Vagina (tissue), 2 donors: Measurements from ENCODE around the gene IVD. TPM values are rescaled to one million over a fixed set of nuclear protein-coding genes. Genes with fewer than 3 reads are reported as not detected.

Experiments used
- DNase-seq, 2 donors: peaks; one replicate each; pipeline ENCODE4 v3.0.0-alpha.2; 2017; ENCODE audit errors: extremely low spot score in 2 of 2
- H3K27ac ChIP-seq: fragments of 200-600 bp; sonication (generic); one replicate; pipeline ENCODE4 v1.5.1; 2019
- H3K27me3 ChIP-seq: fragments of 200-600 bp; sonication (generic); one replicate; pipeline ENCODE4 v1.5.1; 2019
- H3K36me3 ChIP-seq, 2 donors: fragments of 200-600 bp; sonication (generic); one replicate each; pipeline ENCODE4 v1.5.1; 2017 to 2019
- H3K4me1 ChIP-seq: fragments of 200-600 bp; sonication (generic); one replicate; pipeline ENCODE4 v1.5.1; 2019
- H3K4me3 ChIP-seq, 2 donors: fragments of 200-600 bp; sonication (generic); 1 replicate in 1 of 2; 2 replicates in 1 of 2; pipeline ENCODE4 v1.5.1; 2016 to 2019
- H3K9me3 ChIP-seq: fragments of 200-600 bp; sonication (generic); one replicate; pipeline ENCODE4 v1.5.1; 2019
- POLR2A ChIP-seq, 2 donors: fragments of 450-650 bp; IDR thresholded peaks; one replicate each; pipeline ENCODE4 v1.6.1; 2017; ENCODE audit warnings: antibody characterized with exemption in 2 of 2, mild to moderate bottlenecking in 2 of 2, moderate library complexity in 2 of 2
- POLR2AphosphoS5 ChIP-seq, 2 donors: sonication (generic); formaldehyde crosslinking; IDR thresholded peaks; one replicate each; pipeline ENCODE4 v1.9.0; 2017; ENCODE audit warnings: antibody characterized with exemption in 2 of 2, mild to moderate bottlenecking in 2 of 2, low read depth in 1 of 2; ENCODE audit not compliant: insufficient read depth in 1 of 2
- intact Hi-C: fragments of 100-400 bp; cut with DNase I; formaldehyde crosslinking; loops from one replicate; pipeline ENCODE4 v1.15.1; 2023
- total RNA-seq: library from RNA; depleted of rRNA; stranded (reverse); fragments of >200 nt; gene quantifications from one replicate; pipeline ENCODE4 v1.2.3, GENCODE V29; 2016
- TF ChIP-seq, protein P1 (sequence below), 3 experiments: fragments of 450-650 bp in 2 of 3; fragments of 200-600 bp in 1 of 3; sonication (generic) in 1 of 3; IDR thresholded peaks; one replicate each; pipeline ENCODE4 v1.5.1; 2017 to 2019; ENCODE audit warnings: antibody characterized with exemption in 3 of 3, mild to moderate bottlenecking in 2 of 3, moderate library complexity in 2 of 3

Gene IVD
- total RNA-seq, 1 donor from 2014 or later, result 30.4 TPM

DNA sequence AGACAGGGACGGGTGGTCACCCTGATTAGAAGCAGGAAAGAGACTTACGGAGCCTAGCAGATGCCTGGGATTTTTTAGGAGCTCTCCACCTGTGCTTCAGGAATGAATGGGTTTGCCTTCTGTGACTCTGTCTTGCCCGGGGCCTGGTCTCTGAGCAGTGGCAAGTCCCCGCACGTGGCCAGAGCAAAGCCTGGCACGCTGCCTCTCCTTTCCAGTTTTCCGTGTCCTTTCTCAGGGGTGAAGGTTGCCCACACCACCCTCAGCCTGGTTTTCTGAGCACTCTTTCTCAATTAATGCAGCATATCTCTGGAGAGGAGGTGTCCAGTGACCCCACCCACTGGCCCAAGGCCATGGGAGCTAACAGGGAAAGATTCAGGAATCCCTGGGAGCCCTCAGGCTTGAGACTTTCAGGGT, 50.7 kb downstream of the IVD start:
- H3K4me1 ChIP-seq, result peaks cover 61% of the 10 kb centered on the region

DNA sequence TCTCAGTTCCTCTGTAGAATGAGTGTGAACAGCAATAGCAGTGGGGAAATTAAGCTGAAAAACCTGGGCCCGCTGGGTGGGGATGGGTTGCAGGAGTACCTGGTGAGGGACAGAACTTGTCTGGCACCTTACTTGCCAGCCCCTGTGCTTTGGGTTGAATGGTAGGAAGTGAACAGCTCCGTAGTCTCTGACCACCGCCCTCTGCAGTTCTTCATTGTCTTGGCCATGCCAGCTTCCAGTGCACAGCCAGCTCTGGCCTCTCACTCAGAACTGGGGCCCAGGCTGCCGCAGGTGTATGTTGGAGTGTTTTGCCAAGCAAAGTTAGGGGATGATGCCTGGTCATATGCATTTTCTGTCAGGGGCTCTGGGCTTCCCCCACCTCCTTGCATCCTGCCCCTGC, 51.1 kb downstream of the IVD start:
- intact Hi-C loops, result no loop called here
- Histone ChIP-seq H3K27ac (no peak overlapping the region), H3K4me1 (peaks cover 56% of the 10 kb centered on the region), H3K36me3 (peaks cover 0 to 18% of the 10 kb centered on the region in 2 donors), H3K4me3 (no peak overlapping the region), H3K9me3 (no peaks in the 10 kb centered on the region), H3K27me3 (no peaks in the 10 kb centered on the region)
- TF ChIP-seq POLR2A (IDR thresholded peaks at IDR 0.05) (no peak), POLR2AphosphoS5 (IDR thresholded peaks at IDR 0.05; ENCODE audit: insufficient read depth in 1 of 2, low read depth in 1 of 2) (no peak)
- TF ChIP-seq, protein P1, sequence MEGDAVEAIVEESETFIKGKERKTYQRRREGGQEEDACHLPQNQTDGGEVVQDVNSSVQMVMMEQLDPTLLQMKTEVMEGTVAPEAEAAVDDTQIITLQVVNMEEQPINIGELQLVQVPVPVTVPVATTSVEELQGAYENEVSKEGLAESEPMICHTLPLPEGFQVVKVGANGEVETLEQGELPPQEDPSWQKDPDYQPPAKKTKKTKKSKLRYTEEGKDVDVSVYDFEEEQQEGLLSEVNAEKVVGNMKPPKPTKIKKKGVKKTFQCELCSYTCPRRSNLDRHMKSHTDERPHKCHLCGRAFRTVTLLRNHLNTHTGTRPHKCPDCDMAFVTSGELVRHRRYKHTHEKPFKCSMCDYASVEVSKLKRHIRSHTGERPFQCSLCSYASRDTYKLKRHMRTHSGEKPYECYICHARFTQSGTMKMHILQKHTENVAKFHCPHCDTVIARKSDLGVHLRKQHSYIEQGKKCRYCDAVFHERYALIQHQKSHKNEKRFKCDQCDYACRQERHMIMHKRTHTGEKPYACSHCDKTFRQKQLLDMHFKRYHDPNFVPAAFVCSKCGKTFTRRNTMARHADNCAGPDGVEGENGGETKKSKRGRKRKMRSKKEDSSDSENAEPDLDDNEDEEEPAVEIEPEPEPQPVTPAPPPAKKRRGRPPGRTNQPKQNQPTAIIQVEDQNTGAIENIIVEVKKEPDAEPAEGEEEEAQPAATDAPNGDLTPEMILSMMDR (IDR thresholded peaks at IDR 0.05), result no peak
- no peak for DNase-seq

More for the DNA sequence above, 50.7 kb downstream of the IVD start:
- Histone ChIP-seq H3K27me3 (no peaks in the 10 kb centered on the region), H3K36me3 (peaks cover 0 to 16% of the 10 kb centered on the region in 2 donors), H3K4me3 (no peak overlapping the region), H3K27ac (no peak overlapping the region), H3K9me3 (no peaks in the 10 kb centered on the region)
- no peak for TF ChIP-seq POLR2AphosphoS5 (IDR thresholded peaks at IDR 0.05; ENCODE audit: insufficient read depth in 1 of 2, low read depth in 1 of 2)
- DNase-seq, result no peak
- intact Hi-C loops, result no loop called here

DNA sequence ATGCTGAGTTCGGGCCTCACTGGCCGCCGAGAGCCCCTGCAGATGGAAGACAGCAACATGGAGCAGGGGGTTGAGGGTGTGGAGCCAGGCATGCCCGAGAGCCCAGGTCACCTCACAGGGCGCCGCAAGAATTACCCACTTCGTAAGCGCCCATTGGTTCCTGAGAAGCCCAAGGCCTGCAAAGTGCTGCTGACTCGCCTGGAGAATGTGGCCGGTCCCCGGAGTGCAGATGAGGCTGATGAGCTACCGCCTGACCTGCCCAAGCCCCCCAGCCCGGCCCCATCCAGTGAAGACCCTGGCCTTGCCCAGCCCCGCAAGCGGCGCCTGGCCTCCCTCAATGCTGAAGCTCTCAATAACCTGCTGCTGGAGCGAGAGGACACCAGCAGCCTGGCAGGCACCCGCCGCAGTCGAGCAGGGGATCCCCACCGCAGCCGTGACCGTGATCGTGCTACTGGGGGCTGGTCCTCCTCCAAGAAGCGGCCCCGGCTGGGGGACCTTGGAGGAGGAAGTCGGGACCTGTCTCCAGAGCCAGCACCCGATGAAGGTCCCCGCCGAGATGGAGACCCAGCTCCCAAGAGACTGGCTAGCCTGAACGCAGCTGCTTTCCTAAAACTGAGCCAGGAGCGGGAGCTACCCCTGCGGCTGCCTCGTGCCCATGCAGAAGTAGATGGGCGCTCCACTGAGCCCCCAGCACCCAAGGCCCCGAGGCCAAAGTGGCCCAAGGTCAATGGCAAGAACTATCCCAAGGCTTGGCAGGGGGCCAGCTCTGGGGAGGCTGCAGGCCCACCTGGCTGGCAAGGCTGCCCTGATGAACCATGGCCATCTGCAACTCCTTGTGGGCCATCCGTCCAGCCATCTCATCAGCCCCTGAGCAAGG, 53.1 kb downstream of the IVD start:
- TF ChIP-seq, protein P1 (IDR thresholded peaks at IDR 0.05), result no peak
- no peak for TF ChIP-seq POLR2AphosphoS5 (IDR thresholded peaks at IDR 0.05; ENCODE audit: insufficient read depth in 1 of 2, low read depth in 1 of 2)
- TF ChIP-seq POLR2A (IDR thresholded peaks at IDR 0.05), result no peak
- peaks cover 0 to 38% of the 10 kb centered on the region in 2 donors for H3K36me3 ChIP-seq
- intact Hi-C loops, result no loop called here
- H3K27me3 ChIP-seq, result no peaks in the 10 kb centered on the region
- H3K4me3 ChIP-seq, result no peak overlapping the region
- no peak overlapping the region for H3K27ac ChIP-seq
- no peaks in the 10 kb centered on the region for H3K9me3 ChIP-seq
- peaks cover 36% of the 10 kb centered on the region for H3K4me1 ChIP-seq
- no peak for DNase-seq

DNA sequence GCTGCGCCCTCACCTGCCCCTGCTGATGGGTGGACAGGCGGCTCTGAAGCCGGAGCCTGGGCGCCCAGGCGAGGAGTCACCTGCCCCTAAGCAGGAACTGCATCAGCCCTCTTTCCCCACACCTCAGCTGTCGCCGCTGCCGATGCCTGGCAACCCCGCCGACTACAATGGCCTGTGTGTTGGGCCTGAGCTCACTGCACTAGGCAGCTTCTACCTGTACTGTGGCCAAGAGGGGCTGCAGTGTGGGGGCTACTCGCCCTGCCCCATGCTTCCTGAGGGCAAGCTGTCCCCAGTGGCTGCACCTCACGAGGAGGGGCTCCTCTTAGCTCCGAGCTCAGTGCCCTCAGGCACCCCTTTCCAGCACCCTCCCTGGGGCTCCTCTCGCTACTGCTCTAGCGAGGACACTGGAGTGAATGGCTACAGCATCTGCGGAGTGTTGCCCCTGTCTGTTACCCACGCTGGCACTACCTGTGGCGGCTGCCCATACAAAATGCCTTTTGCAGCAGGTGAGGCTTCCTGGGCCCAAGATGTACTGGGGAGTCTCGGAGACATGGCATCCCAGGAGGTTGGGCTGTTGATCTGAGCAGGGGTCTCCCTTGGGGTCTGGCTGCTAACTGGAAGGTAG, 53.9 kb downstream of the IVD start:
- Histone ChIP-seq H3K9me3 (no peaks in the 10 kb centered on the region), H3K36me3 (peaks cover 0 to 43% of the 10 kb centered on the region in 2 donors)
- intact Hi-C loops, result no loop called here

DNA sequence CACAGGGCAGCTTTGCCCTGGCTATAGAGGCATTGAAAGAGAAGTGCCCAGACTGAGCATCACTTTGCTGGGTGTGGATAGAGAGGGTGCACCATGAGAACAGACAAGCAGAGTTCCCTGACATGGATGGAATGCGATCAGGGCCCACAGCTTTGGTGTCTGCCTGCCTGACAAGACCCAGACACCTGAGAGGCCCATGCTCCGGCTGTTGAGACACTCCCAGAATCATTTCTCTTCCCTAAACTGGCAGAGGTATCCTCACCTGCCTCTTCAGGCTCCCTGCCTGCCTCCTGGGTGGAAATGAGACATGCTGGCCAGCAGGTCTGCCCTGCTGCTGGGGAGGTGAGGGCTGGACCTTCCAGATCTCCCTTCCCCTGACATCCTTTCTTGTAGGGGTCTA, 54.8 kb downstream of the IVD start:
- TF ChIP-seq, protein P1 (IDR thresholded peaks at IDR 0.05), result no peak
- TF ChIP-seq POLR2AphosphoS5 (IDR thresholded peaks at IDR 0.05; ENCODE audit: insufficient read depth in 1 of 2, low read depth in 1 of 2), result no peak
- peaks cover 0 to 48% of the 10 kb centered on the region in 2 donors for H3K36me3 ChIP-seq
- H3K9me3 ChIP-seq, result no peaks in the 10 kb centered on the region
- intact Hi-C loops, result no loop called here
- no peak overlapping the region for H3K4me3 ChIP-seq
- DNase-seq, result no peak
- H3K27me3 ChIP-seq, result no peaks in the 10 kb centered on the region
- no peak overlapping the region for H3K27ac ChIP-seq
- H3K4me1 ChIP-seq, result peaks cover 20% of the 10 kb centered on the region

More for the DNA sequence above, 53.9 kb downstream of the IVD start:
- H3K27ac ChIP-seq, result no peak overlapping the region
- TF ChIP-seq, protein P1 (IDR thresholded peaks at IDR 0.05), result no peak
- no peak for TF ChIP-seq POLR2A (IDR thresholded peaks at IDR 0.05)
- no peak for TF ChIP-seq POLR2AphosphoS5 (IDR thresholded peaks at IDR 0.05; ENCODE audit: insufficient read depth in 1 of 2, low read depth in 1 of 2)
- H3K4me3 ChIP-seq, result no peak overlapping the region
- H3K27me3 ChIP-seq, result no peaks in the 10 kb centered on the region
- DNase-seq, result no peak
- peaks cover 29% of the 10 kb centered on the region for H3K4me1 ChIP-seq
